ENCODE measurements around the gene NUMB. TPM values are rescaled to one million over a fixed set of nuclear protein-coding genes. Genes with fewer than 3 reads are reported as not detected.

Gene NUMB
- total and polyA plus RNA-seq, 2 donors (not counting 3 experiments of a cell fraction or from before 2014, with no cell fraction given): 128 to 164 TPM

DNA sequence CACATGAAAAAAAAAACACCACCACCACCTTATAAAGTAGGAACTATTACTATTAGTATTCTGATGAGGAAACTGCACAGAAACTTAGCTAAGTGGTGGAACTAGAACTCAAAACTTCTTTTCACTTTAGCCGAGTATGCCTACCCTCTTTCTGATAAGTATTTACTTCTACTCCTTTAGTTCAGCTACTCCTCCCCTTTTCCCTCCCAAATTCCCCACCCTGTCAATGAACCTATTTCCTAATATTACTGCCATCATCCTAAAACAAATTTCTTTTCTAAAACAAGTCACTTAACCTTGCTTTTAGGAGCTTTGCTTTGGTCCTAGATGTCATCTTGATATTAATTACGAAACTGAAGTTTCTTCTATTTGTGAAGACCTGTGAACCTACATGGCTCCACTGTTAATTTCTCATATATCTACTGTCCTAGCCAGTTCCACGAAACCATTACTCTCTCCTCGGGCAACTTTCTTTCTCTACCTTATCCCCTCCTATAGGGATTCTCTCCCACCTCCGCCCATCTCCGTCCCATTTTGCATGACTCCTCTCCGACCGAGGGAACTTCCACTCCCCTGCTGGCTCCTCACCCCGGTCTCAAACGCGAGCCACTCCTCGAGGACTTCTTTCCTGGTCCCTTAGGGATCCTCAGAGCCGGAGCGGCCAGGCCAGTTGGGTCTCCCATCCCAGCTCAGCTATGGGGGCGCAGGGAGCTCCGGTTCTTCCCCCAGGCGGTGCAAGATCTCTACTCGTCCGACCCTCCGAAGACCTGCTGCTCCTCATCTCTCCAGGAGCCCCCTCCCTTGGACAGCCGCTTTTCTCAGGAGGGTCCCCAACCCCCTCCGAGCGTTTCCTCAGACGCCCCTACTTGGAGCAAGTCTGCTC lies 1.1 kb downstream of the NUMB start:
- peak; percentile 43 for DNase-seq (ENCODE audit: low read depth, low spot score)
- ChIA-PET POLR2A (no interaction called here), CTCF (interaction anchor here (1.0 to 11.6 kb wide), 4 partner anchors 9 to 162 kb away, joined by 3 to 123 read pairs (median 4); no protein-coding TSS in a partner anchor)
- H3K36me3 ChIP-seq (ENCODE audit: control insufficient read depth in 2 of 2, extremely low read depth in 1 of 2, insufficient read depth in 2 of 2, low read length in 2 of 2): no peaks in the 10 kb centered on the region
- no peak for FAIRE-seq
- BruUV-seq (replicated peaks): no TSS peak
- dilution Hi-C loops (cut with MboI; ENCODE audit: extremely low pct_ligation_motif_present, low sequenced_read_pairs) (loop anchor here (25.0 kb wide), 2 partner anchors 170 to 270 kb away; no protein-coding TSS in a partner anchor), intact Hi-C loops (cut with micrococcal nuclease) (loop anchor here (5.0 kb wide), 2 partner anchors 145 to 160 kb away; no protein-coding TSS in a partner anchor)
- peaks cover 59% of the 10 kb centered on the region for H3K79me2 ChIP-seq (ENCODE audit: control insufficient read depth, insufficient read depth, low read length)
- TF ChIP-seq JUN (IDR thresholded peaks at IDR 0.05; ENCODE audit: borderline replicate concordance, insufficient read depth, insufficient read length, low read depth): no peak
- no peak for TF ChIP-seq EZH2 (IDR thresholded peaks at IDR 0.05; ENCODE audit: borderline replicate concordance, low read depth, low read length, severe bottlenecking)
- TF ChIP-seq POLR2A (IDR thresholded peaks at IDR 0.05; ENCODE audit: low read depth, low read length): no peak
- no peak for TF ChIP-seq MYC (IDR thresholded peaks at IDR 0.05; ENCODE audit: low read depth, low read length)
- no peak for TF ChIP-seq FOS (IDR thresholded peaks at IDR 0.05; ENCODE audit: borderline replicate concordance, insufficient read depth, low read length)
- TF ChIP-seq, protein P1, sequence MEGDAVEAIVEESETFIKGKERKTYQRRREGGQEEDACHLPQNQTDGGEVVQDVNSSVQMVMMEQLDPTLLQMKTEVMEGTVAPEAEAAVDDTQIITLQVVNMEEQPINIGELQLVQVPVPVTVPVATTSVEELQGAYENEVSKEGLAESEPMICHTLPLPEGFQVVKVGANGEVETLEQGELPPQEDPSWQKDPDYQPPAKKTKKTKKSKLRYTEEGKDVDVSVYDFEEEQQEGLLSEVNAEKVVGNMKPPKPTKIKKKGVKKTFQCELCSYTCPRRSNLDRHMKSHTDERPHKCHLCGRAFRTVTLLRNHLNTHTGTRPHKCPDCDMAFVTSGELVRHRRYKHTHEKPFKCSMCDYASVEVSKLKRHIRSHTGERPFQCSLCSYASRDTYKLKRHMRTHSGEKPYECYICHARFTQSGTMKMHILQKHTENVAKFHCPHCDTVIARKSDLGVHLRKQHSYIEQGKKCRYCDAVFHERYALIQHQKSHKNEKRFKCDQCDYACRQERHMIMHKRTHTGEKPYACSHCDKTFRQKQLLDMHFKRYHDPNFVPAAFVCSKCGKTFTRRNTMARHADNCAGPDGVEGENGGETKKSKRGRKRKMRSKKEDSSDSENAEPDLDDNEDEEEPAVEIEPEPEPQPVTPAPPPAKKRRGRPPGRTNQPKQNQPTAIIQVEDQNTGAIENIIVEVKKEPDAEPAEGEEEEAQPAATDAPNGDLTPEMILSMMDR (IDR thresholded peaks at IDR 0.05; ENCODE audit: extremely low read depth in 1 of 2, insufficient read depth in 1 of 2, low read depth in 1 of 2, low read length in 2 of 2): no peak
- no peak for TF ChIP-seq POLR2AphosphoS5 (IDR thresholded peaks at IDR 0.05; ENCODE audit: insufficient read depth, low read depth, low read length)
- TF ChIP-seq GATA2 (IDR thresholded peaks at IDR 0.05; ENCODE audit: insufficient read depth, insufficient read length, low read depth, low read length): no peak
- TF ChIP-seq, protein P2, sequence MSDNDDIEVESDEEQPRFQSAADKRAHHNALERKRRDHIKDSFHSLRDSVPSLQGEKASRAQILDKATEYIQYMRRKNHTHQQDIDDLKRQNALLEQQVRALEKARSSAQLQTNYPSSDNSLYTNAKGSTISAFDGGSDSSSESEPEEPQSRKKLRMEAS (IDR thresholded peaks at IDR 0.05; ENCODE audit: insufficient read depth, insufficient read length): no peak
- no peaks in the 10 kb centered on the region for H3K27me3 ChIP-seq (ENCODE audit: control insufficient read depth in 2 of 2, insufficient read depth in 2 of 2, low read length in 2 of 2)
- H3K4me3 ChIP-seq (replicated peaks in 1 of 3; ENCODE audit: insufficient read depth in 1 of 3, low read depth in 1 of 3, low read length in 3 of 3): peak overlapping the region; percentile 76 to 98 (median 98)
- H3K27ac ChIP-seq (ENCODE audit: insufficient read depth, low read depth, low read length): peak overlapping the region; percentile 79
- peaks cover 66% of the 10 kb centered on the region for H3K4me1 ChIP-seq (ENCODE audit: control insufficient read depth, extremely low read depth, insufficient read depth, low read length)
- peaks cover 8% of the 10 kb centered on the region for H4K20me1 ChIP-seq (replicated peaks; ENCODE audit: control insufficient read depth, extremely low read depth, insufficient read depth, low read length)
- peak overlapping the region; percentile 92 for H3K9ac ChIP-seq (replicated peaks; ENCODE audit: extremely low read depth, insufficient read depth, low read length)
- H3K9me3 ChIP-seq (replicated peaks; ENCODE audit: control insufficient read depth, insufficient read depth, low read length): no peaks in the 10 kb centered on the region
- peak overlapping the region; percentile 92 for H3K4me2 ChIP-seq (ENCODE audit: insufficient read depth, low read length)
- H2AFZ ChIP-seq (ENCODE audit: low read depth, low read length): peak overlapping the region; percentile 71
- no peaks in the 10 kb centered on the region for H3K9me1 ChIP-seq (replicated peaks; ENCODE audit: control insufficient read depth, extremely low read depth, insufficient read depth, low read length)

Measured in endothelial cell of umbilical vein (primary cell).